Amygdala (tissue), 56 donors: Measurements from ENCODE around the gene AMBRA1.
"Not testable (repeated sequence)": the region's sequence is repeated elsewhere in the genome, so short reads cannot be mapped to it uniquely, and the experiment has no call there.

Experiments used
- DNase-seq, 56 donors: peaks; one replicate each; lab custom pipeline; 2025; lab: John Stamatoyannopoulos, UW

Gene AMBRA1

DNA sequence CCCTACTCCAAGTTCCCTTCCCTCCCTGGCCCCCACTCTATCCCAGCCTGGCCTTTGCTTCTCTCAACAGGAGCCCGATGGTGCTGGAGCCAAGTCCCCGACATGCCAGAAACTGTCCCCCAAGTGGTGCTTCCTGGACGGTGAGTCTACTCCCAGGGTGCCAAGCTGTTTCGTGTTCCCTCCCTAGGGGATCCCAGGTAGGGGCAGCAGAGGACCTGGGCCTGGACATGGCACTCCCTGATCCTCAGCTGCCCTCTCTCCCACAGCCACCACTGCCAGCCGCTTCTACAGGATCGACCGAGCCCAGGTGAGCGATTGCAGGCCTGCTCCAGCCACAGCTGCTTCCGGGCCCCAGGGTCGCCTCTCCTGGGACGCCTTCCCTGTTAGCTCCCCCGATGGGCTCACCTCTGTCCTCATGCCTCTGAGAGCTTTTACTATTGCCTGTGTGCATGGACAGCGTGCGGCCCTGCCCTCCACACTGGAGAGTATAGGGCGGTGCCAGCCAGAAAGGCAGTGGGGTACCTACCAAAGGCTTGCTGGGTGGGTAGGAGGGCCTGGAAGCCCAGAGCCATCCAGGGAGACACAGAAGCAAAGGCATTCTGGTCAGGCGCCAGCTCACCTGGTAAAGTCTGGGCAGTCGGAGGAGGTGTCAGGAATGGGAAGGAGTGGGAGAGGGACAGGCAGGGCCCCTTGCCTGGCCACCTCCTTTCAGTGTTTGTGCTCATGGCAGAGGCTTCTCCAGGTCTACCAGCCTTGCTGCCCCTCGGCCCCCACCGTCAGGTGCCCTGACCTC is 217.4 kb downstream of the AMBRA1 start:
- no peak for DNase-seq

DNA sequence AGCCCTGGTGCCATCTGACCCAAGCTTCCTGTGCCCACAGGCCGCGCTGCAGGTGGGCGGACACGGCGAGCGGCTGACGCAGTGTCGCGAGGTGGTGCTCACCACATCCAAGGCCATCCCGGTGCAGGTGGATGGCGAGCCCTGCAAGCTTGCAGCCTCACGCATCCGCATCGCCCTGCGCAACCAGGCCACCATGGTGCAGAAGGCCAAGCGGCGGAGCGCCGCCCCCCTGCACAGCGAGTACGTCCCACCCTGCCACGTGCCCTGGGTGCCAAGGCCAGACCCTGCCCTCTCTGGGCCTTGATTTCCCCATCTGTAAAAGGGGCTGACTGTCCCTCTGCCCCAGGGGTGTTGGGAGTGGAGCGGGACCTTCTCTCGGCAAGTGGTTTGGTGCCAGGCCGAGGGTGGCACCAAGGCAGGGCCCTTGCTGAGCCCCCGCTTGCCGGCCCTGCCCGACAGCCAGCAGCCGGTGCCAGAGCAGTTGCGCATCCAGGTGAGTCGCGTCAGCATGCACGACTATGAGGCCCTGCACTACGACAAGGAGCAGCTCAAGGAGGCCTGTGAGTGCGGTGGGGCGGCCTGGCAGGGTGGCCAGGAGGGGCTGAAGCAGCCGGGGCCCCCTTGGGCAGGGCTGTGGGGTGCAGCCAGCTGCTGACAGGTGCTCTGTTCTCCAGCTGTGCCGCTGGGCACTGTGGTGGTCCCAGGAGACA is 218.3 kb downstream of the AMBRA1 start:
- no peak for DNase-seq

DNA sequence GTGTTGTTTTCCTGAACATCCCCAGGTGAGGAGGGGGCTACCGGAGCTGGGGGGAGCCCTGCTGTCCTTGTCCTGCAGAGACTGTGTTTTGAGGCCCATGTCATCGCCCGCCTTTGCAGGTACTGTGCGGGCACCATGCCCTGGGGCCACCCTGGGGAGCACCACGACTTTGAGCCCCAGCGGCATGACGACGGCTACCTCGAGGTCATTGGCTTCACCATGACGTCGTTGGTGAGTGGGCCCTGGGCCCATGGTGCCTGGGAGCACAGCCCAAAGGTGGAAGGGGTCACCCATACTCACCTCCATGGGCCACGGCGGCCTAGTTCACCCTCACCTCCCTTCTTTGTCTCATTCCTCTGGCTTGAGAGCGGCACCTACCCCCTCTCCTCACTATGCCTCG is 219.0 kb downstream of the AMBRA1 start:
- no peak for DNase-seq

DNA sequence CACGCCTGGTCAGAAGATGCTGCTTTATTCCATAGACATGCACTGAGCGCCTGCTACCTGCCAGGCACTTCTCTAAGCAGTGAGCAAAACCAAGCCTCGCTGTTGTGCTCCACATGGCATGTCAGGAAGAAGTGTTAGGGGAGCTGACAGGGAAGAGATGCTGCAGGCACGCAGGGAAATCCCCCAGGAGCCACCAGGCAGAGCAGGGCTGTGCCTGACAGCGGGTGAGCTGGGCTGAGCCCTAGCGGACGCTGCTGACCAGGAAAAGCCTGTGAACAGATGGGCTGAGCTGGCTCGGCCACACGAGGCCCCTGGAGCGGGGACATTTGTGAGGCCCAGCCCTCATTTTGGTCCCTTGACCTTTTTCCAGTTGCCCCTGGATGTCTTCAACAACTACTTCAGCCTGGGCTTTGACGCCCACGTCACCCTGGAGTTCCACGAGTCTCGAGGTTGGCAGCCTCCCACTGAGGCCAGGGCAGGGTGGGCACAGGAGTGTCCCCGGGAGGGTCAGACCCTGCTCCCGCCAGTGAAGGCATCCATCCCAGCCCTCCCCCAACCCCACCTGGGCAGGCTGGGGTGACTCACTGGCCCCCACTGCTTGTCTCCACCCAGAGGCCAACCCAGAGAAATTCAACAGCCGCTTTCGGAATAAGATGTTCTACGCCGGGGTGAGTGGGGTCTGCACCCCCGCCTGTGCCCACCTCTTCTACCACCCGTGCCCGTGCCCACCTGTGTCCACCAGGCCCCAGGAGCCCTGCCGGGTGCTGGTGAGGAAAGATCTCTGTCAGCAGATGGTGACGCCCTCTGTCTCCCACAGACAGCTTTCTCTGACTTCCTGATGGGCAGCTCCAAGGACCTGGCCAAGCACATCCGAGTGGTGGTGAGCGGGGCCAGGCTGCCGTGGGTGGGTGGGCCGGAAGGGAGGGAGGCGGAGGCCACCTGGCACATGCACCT is 219.8 kb downstream of the AMBRA1 start:
- no peak for DNase-seq

GRCh38 chr11:46372501-46372900 is 221.3 kb downstream of the AMBRA1 start:
- DNase-seq: not testable (repeated sequence)

DNA sequence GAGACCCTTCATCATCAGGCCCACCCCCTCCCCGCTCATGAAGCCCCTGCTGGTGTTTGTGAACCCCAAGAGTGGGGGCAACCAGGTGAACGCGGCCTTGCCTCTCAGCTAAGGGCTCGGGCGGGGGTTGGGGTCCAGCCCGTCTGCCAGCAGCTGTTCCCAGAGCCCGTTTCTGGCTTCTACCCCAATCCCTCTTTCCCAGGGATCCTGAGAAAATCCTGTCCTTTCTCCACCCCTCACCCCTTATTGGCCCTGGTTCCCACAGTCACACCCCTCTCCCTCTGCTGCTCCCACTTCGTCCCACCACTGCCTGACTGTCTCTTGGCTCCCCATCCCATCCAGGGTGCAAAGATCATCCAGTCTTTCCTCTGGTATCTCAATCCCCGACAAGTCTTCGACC is 221.7 kb downstream of the AMBRA1 start:
- DNase-seq: no peak

DNA sequence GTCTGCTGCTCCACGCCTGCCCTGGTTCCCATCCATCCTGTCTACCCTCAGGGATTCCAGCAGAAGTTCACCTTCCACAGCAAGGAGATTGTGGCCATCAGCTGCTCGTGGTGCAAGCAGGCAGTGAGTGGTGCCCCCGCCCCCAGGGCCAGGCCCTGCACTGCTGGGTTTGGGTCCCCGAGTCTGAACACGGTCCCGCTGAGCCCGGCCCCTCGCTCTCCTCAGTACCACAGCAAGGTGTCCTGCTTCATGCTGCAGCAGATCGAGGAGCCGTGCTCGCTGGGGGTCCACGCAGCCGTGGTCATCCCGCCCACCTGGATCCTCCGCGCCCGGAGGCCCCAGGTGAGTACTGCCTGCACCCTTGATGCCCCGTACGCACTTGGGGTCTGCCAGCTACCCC is 222.6 kb downstream of the AMBRA1 start:
- not testable (repeated sequence) for DNase-seq

- DNase-seq: no peak
Measured at GRCh38 chr11:46370253-46370652, 223.6 kb downstream of the AMBRA1 start.

GRCh38 chr11:46369458-46370152 is 224.2 kb downstream of the AMBRA1 start:
- DNase-seq: peak in 15 of 56 donors; percentile 24 to 64 (median 42)

GRCh38 chr11:46367916-46368267 is 225.9 kb downstream of the AMBRA1 start:
- DNase-seq: no peak

DNA sequence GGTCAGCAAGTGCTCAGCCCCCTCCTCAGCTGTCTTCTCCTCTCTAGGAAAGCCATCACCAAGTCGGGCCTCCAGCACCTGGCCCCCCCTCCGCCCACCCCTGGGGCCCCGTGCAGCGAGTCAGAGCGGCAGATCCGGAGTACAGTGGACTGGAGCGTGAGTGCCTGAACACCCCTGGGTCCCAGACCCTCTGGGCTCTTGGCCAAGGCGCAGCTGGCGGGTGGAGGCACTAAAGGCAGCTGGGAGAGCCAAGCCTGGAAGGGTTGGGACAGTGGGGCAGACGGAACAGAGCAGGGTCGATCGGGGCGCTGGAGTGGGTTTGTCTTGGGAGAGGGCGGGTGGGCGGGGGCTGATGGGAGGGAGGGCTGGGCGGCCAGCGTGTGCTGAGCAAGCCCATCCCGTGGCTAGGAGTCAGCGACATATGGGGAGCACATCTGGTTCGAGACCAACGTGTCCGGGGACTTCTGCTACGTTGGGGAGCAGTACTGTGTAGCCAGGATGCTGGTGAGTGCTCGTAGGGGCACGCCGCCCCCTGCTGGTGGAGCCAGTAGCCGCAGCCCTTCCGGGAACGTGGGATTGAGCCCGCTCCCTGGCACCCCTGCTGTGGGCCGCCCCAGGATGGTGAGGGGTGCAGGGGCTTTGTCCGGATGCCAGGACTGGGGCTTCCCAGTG is 226.4 kb downstream of the AMBRA1 start:
- DNase-seq: peak in 38 of 56 donors; percentile 20 to 83 (median 52)

DNA sequence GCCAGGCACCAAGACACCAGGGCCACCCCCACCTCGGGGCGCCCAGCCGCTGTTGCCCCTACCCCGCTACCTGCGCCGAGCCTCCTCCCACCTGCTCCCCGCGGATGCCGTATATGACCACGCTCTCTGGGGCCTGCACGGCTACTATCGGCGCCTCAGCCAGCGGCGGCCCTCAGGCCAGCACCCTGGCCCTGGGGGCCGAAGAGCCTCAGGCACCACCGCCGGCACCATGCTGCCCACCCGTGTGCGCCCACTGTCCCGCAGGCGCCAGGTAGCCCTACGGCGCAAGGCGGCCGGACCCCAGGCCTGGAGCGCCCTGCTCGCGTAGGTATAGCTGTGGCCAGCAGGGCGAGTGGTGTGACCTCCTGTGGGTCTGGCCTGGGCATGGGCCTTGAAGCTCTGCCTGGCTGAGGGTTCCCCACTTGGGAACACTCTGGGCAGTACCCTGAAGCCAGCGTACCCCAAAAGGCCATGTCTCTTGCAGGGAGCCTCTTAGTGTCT is 227.1 kb downstream of the AMBRA1 start:
- no peak for DNase-seq

DNA sequence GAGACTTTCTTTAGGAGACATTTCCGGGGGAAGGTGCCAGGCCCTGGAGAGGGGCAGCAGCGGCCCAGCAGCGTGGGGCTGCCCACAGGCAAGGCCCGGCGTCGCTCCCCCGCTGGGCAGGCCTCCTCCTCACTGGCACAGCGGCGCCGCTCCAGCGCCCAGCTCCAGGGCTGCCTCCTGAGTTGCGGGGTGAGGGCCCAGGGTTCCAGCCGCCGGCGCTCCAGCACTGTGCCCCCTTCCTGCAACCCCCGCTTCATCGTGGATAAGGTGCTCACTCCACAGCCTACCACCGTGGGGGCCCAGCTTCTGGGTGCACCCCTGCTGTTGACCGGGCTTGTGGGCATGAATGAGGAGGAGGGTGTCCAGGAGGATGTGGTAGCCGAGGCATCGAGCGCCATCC is 227.6 kb downstream of the AMBRA1 start:
- no peak for DNase-seq

- DNase-seq: no peak
Measured at GRCh38 chr11:46364791-46365190, 229.0 kb downstream of the AMBRA1 start.

- DNase-seq: no peak
Measured at GRCh38 chr11:46364056-46364455, 229.8 kb downstream of the AMBRA1 start.

DNA sequence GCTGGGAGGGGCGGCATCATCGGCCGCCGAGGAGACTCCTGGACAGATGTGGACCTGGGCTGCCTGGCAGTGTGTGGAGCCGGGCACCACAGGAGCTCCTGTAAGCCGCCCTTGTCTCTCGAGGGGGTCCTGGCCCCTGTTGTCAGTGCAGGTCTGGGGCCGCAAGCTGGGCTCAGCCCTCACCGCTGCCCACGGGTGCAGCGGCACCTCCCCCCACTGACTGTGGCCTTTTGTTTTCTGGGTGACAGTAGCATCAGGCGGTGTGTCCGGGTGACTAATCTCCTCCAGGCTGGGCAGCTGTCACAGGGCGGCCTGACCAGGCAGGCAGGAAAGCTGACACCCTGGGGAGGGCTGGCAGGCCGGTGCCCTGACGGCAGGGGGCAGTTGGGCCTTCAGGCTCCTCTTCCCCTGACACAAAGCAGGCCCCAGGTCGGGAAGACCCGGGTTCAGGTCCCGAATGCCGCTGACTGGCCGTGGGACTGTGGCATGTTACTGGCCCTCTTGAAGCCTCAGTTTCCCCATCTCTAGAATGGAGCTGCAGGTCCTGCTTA is 230.3 kb downstream of the AMBRA1 start:
- peak in 49 of 56 donors; percentile 30 to 90 (median 67) for DNase-seq

- peak in 33 of 56 donors; percentile 29 to 73 (median 48) for DNase-seq
Measured at GRCh38 chr11:46363031-46363407, 230.8 kb downstream of the AMBRA1 start.

- DNase-seq: no peak
Measured at GRCh38 chr11:46362156-46363030, 231.4 kb downstream of the AMBRA1 start.
